Natural killer cell (primary cell): ENCODE measurements around the gene PCBP2. TPM values are rescaled to one million over a fixed set of nuclear protein-coding genes. Genes with fewer than 3 reads are reported as not detected.

ENCODE experiments used
- ATAC-seq, 3 donors: fragments of 150-1000 bp in 2 of 3; fragments of 200-7000 bp in 1 of 3; cut with Tn5 transposase; 1 replicate in 1 of 3; 2 replicates in 2 of 3; pipeline ENCODE4 v1.10.0; 2021; ENCODE audit warnings: mild to moderate bottlenecking in 2 of 3, moderate library complexity in 2 of 3
- DNase-seq, 2 donors: peaks; one replicate each; pipeline versions ENCODE4 v3.0.0 to v3.0.0-alpha.2; 2013 to 2021; ENCODE audit warnings: mixed read lengths in 1 of 2
- H3K27ac ChIP-seq: one replicate; pipeline ENCODE4 v1.5.1; 2013; ENCODE audit warnings: mild to moderate bottlenecking, low read length
- H3K27me3 ChIP-seq: one replicate; pipeline ENCODE4 v1.6.1; 2013; ENCODE audit warnings: low read length; ENCODE audit not compliant: control insufficient read depth, insufficient read depth
- H3K36me3 ChIP-seq: one replicate; pipeline ENCODE4 v1.6.1; 2013; ENCODE audit warnings: low read length; ENCODE audit not compliant: control insufficient read depth, insufficient read depth
- H3K4me1 ChIP-seq: one replicate; pipeline ENCODE4 v1.6.1; 2013; ENCODE audit warnings: low read length; ENCODE audit not compliant: control insufficient read depth, insufficient read depth
- H3K4me3 ChIP-seq: one replicate; pipeline ENCODE4 v1.5.1; 2013; ENCODE audit warnings: low read length
- H3K9me3 ChIP-seq: one replicate; pipeline ENCODE4 v1.6.1; 2013; ENCODE audit warnings: low read length; ENCODE audit not compliant: control insufficient read depth, insufficient read depth
- H3K27ac Mint-ChIP-seq, 2 donors: one replicate each; pipeline ENCODE4 v1.8.0; 2022; ENCODE audit warnings: mild to moderate bottlenecking in 2 of 2, mixed read lengths in 2 of 2, moderate library complexity in 1 of 2
- H3K27me3 Mint-ChIP-seq, 2 donors: one replicate each; pipeline ENCODE4 v1.8.0; 2022; ENCODE audit warnings: low read depth in 2 of 2, mixed read lengths in 2 of 2
- H3K36me3 Mint-ChIP-seq: one replicate; pipeline ENCODE4 v1.8.0; 2022; ENCODE audit warnings: mixed read lengths
- H3K4me1 Mint-ChIP-seq, 2 donors: one replicate each; pipeline ENCODE4 v1.8.0; 2022; ENCODE audit warnings: mixed read lengths in 2 of 2
- H3K4me3 Mint-ChIP-seq: one replicate; pipeline ENCODE4 v1.8.0; 2022; ENCODE audit warnings: mild to moderate bottlenecking, moderate library complexity, mixed read lengths
- H3K9me3 Mint-ChIP-seq, 2 donors: one replicate each; pipeline ENCODE4 v1.8.0; 2022; ENCODE audit warnings: mixed read lengths in 2 of 2
- WGBS: methylation state at CpG from one replicate; pipeline ENCODE4 v1.1.7; 2013; ENCODE audit warnings: missing lambda C conversion rate; ENCODE audit not compliant: insufficient coverage; 5-methylcytosine and 5-hydroxymethylcytosine counted together
- intact Hi-C: fragments of 100-400 bp; cut with micrococcal nuclease; formaldehyde crosslinking; loops from one replicate; pipeline ENCODE4 v1.14.2; 2022
- total RNA-seq, 4 donors: library from RNA; stranded (reverse); fragments of 120-200 nt in 1 of 4; gene quantifications; one replicate each; pipeline versions ENCODE4 v1.2.3 to v1.2.4, GENCODE V29; 2013 to 2022
- TF ChIP-seq, protein P1 (sequence below): fragments of 200-600 bp; IDR thresholded peaks from one replicate; pipeline ENCODE4 v1.8.0; 2022; ENCODE audit warnings: antibody characterized with exemption

The PCBP2 gene
- total RNA-seq, 3 donors from 2014 or later (not counting 1 experiment from before 2014, with no cell fraction given), result 910 to 1,083 (median 943) TPM

DNA sequence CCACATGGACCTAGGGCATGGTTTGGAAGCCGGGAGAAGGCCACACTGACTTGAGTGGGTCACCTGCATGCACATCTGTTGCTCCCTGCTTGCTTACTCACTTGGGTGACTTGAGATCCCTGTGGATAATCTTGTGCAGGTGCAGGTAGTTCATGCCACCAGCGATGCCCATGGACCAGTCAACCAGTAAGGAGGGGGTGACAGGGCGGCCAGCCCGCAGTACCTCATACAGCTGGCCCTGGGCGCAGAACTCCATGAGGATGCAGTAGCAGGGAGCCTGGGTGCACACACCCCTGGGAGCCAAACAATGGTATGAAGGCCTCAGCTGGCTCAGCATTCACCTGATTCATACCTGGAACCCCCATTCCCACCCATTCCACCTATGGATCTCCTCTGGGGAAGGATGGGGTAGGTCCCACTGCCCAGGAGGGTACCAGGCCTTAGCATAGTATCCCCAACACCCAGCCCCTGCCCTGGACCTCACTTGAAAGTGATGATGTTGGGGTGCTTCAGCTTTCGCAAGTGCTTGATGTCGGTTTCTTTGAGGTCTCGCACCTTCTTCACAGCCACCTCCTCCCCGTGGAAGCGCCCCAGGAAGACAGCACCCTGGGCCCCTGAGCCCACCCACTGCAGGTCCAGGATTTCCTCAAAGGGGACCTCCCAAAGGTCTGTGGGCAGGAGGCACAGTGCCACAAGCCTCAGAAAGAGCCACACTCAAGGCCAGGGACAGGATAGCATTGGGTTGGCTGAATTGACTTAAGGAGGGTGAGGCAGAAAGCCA is 34.2 kb downstream of the PCBP2 start:
- Histone ChIP-seq H3K27ac (no peak overlapping the region), H3K27me3 (no peaks in the 10 kb centered on the region), H3K4me1 (peaks cover 18% of the 10 kb centered on the region), H3K36me3 (peaks cover 51% of the 10 kb centered on the region), H3K9me3 (no peaks in the 10 kb centered on the region), H3K4me3 (no peak overlapping the region)
- Mint-ChIP-seq H3K27me3 (no peaks in the 10 kb centered on the region), H3K27ac (peak overlapping the region; percentile 34 to 70), H3K36me3 (no peaks in the 10 kb centered on the region), H3K4me3 (no peak overlapping the region), H3K9me3 (no peaks in the 10 kb centered on the region), H3K4me1 (peaks cover 5 to 28% of the 10 kb centered on the region in 2 donors)
- TF ChIP-seq, protein P1, sequence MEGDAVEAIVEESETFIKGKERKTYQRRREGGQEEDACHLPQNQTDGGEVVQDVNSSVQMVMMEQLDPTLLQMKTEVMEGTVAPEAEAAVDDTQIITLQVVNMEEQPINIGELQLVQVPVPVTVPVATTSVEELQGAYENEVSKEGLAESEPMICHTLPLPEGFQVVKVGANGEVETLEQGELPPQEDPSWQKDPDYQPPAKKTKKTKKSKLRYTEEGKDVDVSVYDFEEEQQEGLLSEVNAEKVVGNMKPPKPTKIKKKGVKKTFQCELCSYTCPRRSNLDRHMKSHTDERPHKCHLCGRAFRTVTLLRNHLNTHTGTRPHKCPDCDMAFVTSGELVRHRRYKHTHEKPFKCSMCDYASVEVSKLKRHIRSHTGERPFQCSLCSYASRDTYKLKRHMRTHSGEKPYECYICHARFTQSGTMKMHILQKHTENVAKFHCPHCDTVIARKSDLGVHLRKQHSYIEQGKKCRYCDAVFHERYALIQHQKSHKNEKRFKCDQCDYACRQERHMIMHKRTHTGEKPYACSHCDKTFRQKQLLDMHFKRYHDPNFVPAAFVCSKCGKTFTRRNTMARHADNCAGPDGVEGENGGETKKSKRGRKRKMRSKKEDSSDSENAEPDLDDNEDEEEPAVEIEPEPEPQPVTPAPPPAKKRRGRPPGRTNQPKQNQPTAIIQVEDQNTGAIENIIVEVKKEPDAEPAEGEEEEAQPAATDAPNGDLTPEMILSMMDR, result no peak
- 83% methylated on average over 9 of the region's 10 CpGs for WGBS
- intact Hi-C loops, result no loop called here
- ATAC-seq, result no peak
- peak in 1 of 2 donors; percentile 28 for DNase-seq

DNA sequence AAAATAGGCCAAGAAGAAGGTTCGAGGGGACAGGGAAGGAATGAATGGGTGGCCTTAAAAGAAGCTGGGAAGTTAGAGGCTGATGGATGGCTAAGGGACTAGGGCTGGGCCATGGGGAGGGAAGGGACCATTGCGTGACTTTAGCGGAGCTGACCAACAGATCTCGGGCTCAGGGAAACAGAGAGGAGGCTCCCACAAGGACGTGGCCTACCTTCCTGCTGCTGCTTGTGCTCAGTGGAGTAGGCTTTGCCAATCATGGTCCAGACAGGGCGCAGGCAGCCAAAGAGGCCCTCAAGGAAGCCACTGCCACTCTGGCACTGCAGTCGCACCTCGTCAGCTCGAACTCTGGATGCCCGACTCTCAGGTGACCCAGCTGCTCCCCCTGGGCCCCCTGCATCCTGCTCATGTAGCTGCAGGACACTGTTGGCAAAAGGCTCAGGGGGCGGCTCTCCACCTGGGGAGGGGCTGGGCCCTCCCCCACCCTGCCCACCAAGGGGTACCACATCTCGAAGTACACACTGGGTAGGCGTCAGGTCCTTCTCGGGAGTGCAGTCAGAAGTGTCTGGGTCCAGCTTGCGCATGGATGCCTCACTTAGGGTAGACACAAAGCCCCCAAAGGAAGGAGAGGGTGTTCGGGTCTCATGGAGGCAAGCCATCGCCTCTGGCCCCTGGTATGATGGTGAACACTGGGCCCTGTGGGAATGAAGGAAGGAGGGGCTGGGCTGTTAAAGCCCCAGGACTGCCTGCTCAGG is 35.0 kb downstream of the PCBP2 start:
- Mint-ChIP-seq H3K4me1 (peaks cover 5 to 26% of the 10 kb centered on the region in 2 donors), H3K27me3 (no peaks in the 10 kb centered on the region), H3K4me3 (no peak overlapping the region), H3K9me3 (no peaks in the 10 kb centered on the region), H3K36me3 (no peaks in the 10 kb centered on the region), H3K27ac (peak overlapping the region; percentile 34 to 70)
- no peak overlapping the region for H3K27ac ChIP-seq
- intact Hi-C loops, result no loop called here
- H3K36me3 ChIP-seq, result peaks cover 46% of the 10 kb centered on the region
- peaks cover 18% of the 10 kb centered on the region for H3K4me1 ChIP-seq
- WGBS, result 93% methylated on average over 17 of the region's 17 CpGs
- no peak for DNase-seq
- no peak for ATAC-seq
- H3K4me3 ChIP-seq, result no peak overlapping the region
- H3K27me3 ChIP-seq, result no peaks in the 10 kb centered on the region
- TF ChIP-seq, protein P1, result no peak
- no peaks in the 10 kb centered on the region for H3K9me3 ChIP-seq

DNA sequence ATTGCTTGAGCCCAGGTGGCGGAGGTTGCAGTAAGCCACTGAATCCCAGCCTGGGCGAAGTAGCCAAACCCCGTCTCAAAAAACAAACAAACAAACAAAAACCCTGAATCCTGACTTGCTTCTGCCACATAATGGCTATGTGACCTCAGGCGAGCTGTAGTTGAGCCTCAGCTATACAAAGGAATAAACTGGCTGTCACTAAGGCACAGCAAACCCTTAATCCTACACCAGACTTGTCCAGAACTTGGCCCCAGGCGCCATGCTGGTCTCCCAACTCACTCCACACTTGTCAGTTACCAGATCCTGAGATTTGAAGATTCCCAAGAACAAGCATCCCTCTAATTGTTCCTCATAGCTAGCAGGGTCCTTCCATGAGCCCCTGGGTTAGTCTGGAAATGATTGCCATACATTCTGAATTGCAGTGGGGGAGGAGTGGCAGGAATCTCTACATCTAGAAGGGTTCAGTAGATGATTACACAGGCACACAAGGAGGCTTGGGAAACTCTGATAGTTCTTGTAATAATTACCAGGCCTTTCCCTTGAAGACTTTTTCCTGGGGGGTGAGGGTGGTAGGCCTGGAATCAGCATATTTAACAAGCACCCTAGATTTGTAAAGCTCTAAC is 37.5 kb downstream of the PCBP2 start:
- H3K4me1 Mint-ChIP-seq, result peaks cover 20 to 41% of the 10 kb centered on the region in 2 donors
- Histone ChIP-seq H3K9me3 (no peaks in the 10 kb centered on the region), H3K4me3 (no peak overlapping the region), H3K27ac (no peak overlapping the region), H3K36me3 (peaks cover 24% of the 10 kb centered on the region), H3K27me3 (no peaks in the 10 kb centered on the region), H3K4me1 (peaks cover 37% of the 10 kb centered on the region)
- ATAC-seq, result no peak
- TF ChIP-seq, protein P1, result no peak
- H3K36me3 Mint-ChIP-seq, result no peaks in the 10 kb centered on the region
- 98% methylated on average over 5 of the region's 5 CpGs for WGBS
- no peak for DNase-seq
- intact Hi-C loops, result no loop called here
- H3K27ac Mint-ChIP-seq, result peak overlapping the region in 1 of 2 donors; percentile 31
- H3K4me3 Mint-ChIP-seq, result no peak overlapping the region
- H3K9me3 Mint-ChIP-seq, result no peaks in the 10 kb centered on the region
- H3K27me3 Mint-ChIP-seq, result no peaks in the 10 kb centered on the region
